Mesenchymal stem cell (in vitro differentiated cells and primary cell): ENCODE results near the gene ADAMTS18.

Source experiments
- DNase-seq: peaks from one replicate; pipeline ENCODE4 v3.0.0-alpha.2; 2013
- H2AFZ ChIP-seq: one replicate; pipeline ENCODE4 v1.6.1; 2013; ENCODE audit warnings: low read depth, mild to moderate bottlenecking, control low read depth, inconsistent platforms, low read length, moderate library complexity
- H2AK5ac ChIP-seq: 2 replicates; pipeline ENCODE4 v1.6.1; 2013; ENCODE audit warnings: low read length, moderate library complexity, mild to moderate bottlenecking, inconsistent platforms; ENCODE audit not compliant: severe bottlenecking
- H2BK120ac ChIP-seq: one replicate; pipeline ENCODE4 v1.6.1; 2013; ENCODE audit warnings: low read depth, mild to moderate bottlenecking, inconsistent platforms, low read length, moderate library complexity
- H2BK12ac ChIP-seq, 2 experiments: one replicate each; pipeline ENCODE4 v1.6.1; 2013; ENCODE audit warnings: inconsistent platforms in 2 of 2, low read length in 2 of 2, mild to moderate bottlenecking in 2 of 2, moderate library complexity in 2 of 2, control low read depth in 1 of 2
- H2BK15ac ChIP-seq: one replicate; pipeline ENCODE4 v1.6.1; 2013; ENCODE audit warnings: mild to moderate bottlenecking, low read depth, inconsistent platforms; ENCODE audit not compliant: poor library complexity, severe bottlenecking
- H2BK5ac ChIP-seq: 2 replicates; pipeline ENCODE4 v1.6.1; 2013; ENCODE audit warnings: low read depth, mild to moderate bottlenecking, low read length, control low read depth, inconsistent platforms; ENCODE audit not compliant: poor library complexity, severe bottlenecking
- H3K14ac ChIP-seq, 2 experiments: one replicate each; pipeline ENCODE4 v1.6.1; 2013; ENCODE audit warnings: inconsistent platforms in 2 of 2, low read length in 2 of 2, control low read depth in 1 of 2, mild to moderate bottlenecking in 1 of 2, moderate library complexity in 1 of 2
- H3K18ac ChIP-seq, 2 experiments: one replicate each; pipeline ENCODE4 v1.6.1; 2013; ENCODE audit warnings: inconsistent platforms in 2 of 2, low read length in 2 of 2, control low read depth in 1 of 2, low read depth in 1 of 2, mild to moderate bottlenecking in 1 of 2
- H3K23ac ChIP-seq, 2 experiments: one replicate each; pipeline ENCODE4 v1.6.1; 2013; ENCODE audit warnings: inconsistent platforms in 2 of 2, low read length in 2 of 2, mild to moderate bottlenecking in 2 of 2, moderate library complexity in 2 of 2, control low read depth in 1 of 2
- H3K27ac ChIP-seq: 2 replicates; pipeline ENCODE4 v1.5.1; 2013; ENCODE audit warnings: mild to moderate bottlenecking, moderate library complexity, low read length, control low read depth, inconsistent platforms; ENCODE audit not compliant: poor library complexity, severe bottlenecking
- H3K27me3 ChIP-seq, 2 experiments: 2 replicates each; pipeline versions ENCODE4 v1.6.1 to v1.7.0; 2013; ENCODE audit warnings: low read length in 2 of 2, mild to moderate bottlenecking in 2 of 2, moderate library complexity in 2 of 2, control low read depth in 1 of 2, inconsistent platforms in 1 of 2; ENCODE audit not compliant: control insufficient read depth in 1 of 2, insufficient read depth in 1 of 2
- H3K36me3 ChIP-seq, 2 experiments: 2 replicates each; pipeline versions ENCODE4 v1.6.1 to v1.7.0; 2013; ENCODE audit warnings: low read length in 2 of 2, control low read depth in 1 of 2, inconsistent platforms in 1 of 2, low read depth in 1 of 2, mild to moderate bottlenecking in 1 of 2; ENCODE audit not compliant: insufficient read depth in 2 of 2, control insufficient read depth in 1 of 2
- H3K4ac ChIP-seq, 2 experiments: one replicate each; pipeline ENCODE4 v1.6.1; 2013; ENCODE audit warnings: inconsistent platforms in 2 of 2, low read length in 2 of 2, mild to moderate bottlenecking in 2 of 2, moderate library complexity in 2 of 2, control low read depth in 1 of 2, low read depth in 1 of 2
- H3K4me1 ChIP-seq: 2 replicates; pipeline ENCODE4 v1.6.1; 2013; ENCODE audit warnings: low read depth, low read length, control low read depth; ENCODE audit not compliant: control insufficient read depth, insufficient read depth
- H3K4me2 ChIP-seq: 2 replicates; pipeline ENCODE4 v1.6.1; 2013; ENCODE audit warnings: low read length, mild to moderate bottlenecking, inconsistent platforms; ENCODE audit not compliant: poor library complexity, severe bottlenecking
- H3K4me3 ChIP-seq, 2 experiments: 2 replicates each; pipeline versions ENCODE4 v1.5.1 to v1.7.0; 2013; ENCODE audit warnings: low read length in 2 of 2, mild to moderate bottlenecking in 2 of 2, control low read depth in 1 of 2, low read depth in 1 of 2; ENCODE audit not compliant: insufficient read depth in 1 of 2
- H3K79me1 ChIP-seq: replicated peaks from 2 replicates; pipeline ENCODE4 v1.6.1; 2013; ENCODE audit warnings: mild to moderate bottlenecking, control low read depth, low read length, inconsistent platforms; ENCODE audit not compliant: poor library complexity, severe bottlenecking
- H3K9ac ChIP-seq: 2 replicates; pipeline ENCODE4 v1.7.0; 2013; ENCODE audit warnings: mild to moderate bottlenecking, low read length, moderate library complexity
- H3K9me3 ChIP-seq: 2 replicates; pipeline ENCODE4 v1.7.0; 2013; ENCODE audit warnings: mild to moderate bottlenecking, low read length; ENCODE audit not compliant: control insufficient read depth
- H4K8ac ChIP-seq: one replicate; pipeline ENCODE4 v1.6.1; 2013; ENCODE audit warnings: inconsistent platforms, mild to moderate bottlenecking, low read length, moderate library complexity
- H4K91ac ChIP-seq: one replicate; pipeline ENCODE4 v1.6.1; 2013; ENCODE audit warnings: mild to moderate bottlenecking, low read length, inconsistent platforms
- WGBS: methylation state at CpG from one replicate; pipeline ENCODE4 v1.1.7; 2013; ENCODE audit warnings: mixed read lengths; 5-methylcytosine and 5-hydroxymethylcytosine counted together

The ADAMTS18 gene

DNA sequence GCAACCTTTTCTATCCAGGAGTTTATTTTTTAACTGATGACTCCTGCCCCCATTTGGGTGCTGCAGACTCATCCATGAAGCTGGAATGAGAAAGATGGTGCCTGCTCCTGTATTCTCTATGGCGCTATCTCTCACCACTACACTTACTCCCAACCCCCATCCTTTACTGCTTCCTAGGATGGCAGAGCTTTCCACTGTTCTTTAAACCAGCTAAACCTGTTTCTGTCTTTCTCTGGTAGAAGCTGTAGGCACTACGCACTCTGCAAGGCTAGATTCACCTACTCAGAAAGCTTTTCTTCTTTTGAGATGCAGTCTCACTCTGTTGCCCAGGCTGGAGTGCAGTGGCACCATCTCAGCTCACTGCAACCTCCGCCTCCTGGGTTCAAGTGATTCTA lies 47.0 kb downstream of the ADAMTS18 start:
- Histone ChIP-seq H3K4ac (no peak overlapping the region), H3K27ac (no peak overlapping the region), H3K23ac (no peak overlapping the region), H2AFZ (no peak overlapping the region), H2BK12ac (no peak overlapping the region), H3K9me3 (no peaks in the 10 kb centered on the region), H3K36me3 (no peaks in the 10 kb centered on the region), H3K4me3 (no peak overlapping the region), H3K4me1 (no peaks in the 10 kb centered on the region), H2AK5ac (no peak overlapping the region), H3K4me2 (no peak overlapping the region), H4K91ac (no peak overlapping the region), H3K18ac (no peak overlapping the region), H2BK15ac (no peak overlapping the region), H2BK5ac (no peak overlapping the region), H3K27me3 (peaks cover 0 to 12% of the 10 kb centered on the region in 2 experiments), H3K79me1 (no peaks in the 10 kb centered on the region), H3K9ac (no peak overlapping the region), H2BK120ac (no peak overlapping the region), H3K14ac (no peak overlapping the region), H4K8ac (no peak overlapping the region)
- no peak for DNase-seq
- WGBS, result 91% methylated on average over 3 of the region's 3 CpGs

GRCh38 chr16:77386831-77387814 lies 47.7 kb downstream of the ADAMTS18 start:
- H4K8ac ChIP-seq, result no peak overlapping the region
- H3K23ac ChIP-seq, result no peak overlapping the region
- H3K9ac ChIP-seq, result no peak overlapping the region
- H2BK5ac ChIP-seq, result no peak overlapping the region
- no peak overlapping the region for H3K4me3 ChIP-seq
- H2AFZ ChIP-seq, result no peak overlapping the region
- no peak overlapping the region for H2AK5ac ChIP-seq
- no peak overlapping the region for H3K27ac ChIP-seq
- H3K79me1 ChIP-seq, result no peaks in the 10 kb centered on the region
- WGBS, result 96% methylated on average over 9 of the region's 9 CpGs
- no peak for DNase-seq
- no peaks in the 10 kb centered on the region for H3K36me3 ChIP-seq
- no peaks in the 10 kb centered on the region for H3K4me1 ChIP-seq
- H3K18ac ChIP-seq, result no peak overlapping the region
- no peak overlapping the region for H3K4me2 ChIP-seq
- H2BK12ac ChIP-seq, result no peak overlapping the region
- H4K91ac ChIP-seq, result no peak overlapping the region
- no peak overlapping the region for H2BK120ac ChIP-seq
- no peak overlapping the region for H3K4ac ChIP-seq
- H3K9me3 ChIP-seq, result no peaks in the 10 kb centered on the region
- peaks cover 0 to 16% of the 10 kb centered on the region in 2 experiments for H3K27me3 ChIP-seq
- no peak overlapping the region for H2BK15ac ChIP-seq
- no peak overlapping the region for H3K14ac ChIP-seq

GRCh38 chr16:77385481-77385880 lies 49.4 kb downstream of the ADAMTS18 start:
- Histone ChIP-seq H3K4ac (no peak overlapping the region), H3K18ac (no peak overlapping the region), H3K79me1 (no peaks in the 10 kb centered on the region), H2AFZ (no peak overlapping the region), H4K8ac (no peak overlapping the region), H3K4me2 (no peak overlapping the region), H3K23ac (no peak overlapping the region), H3K36me3 (no peaks in the 10 kb centered on the region), H3K14ac (no peak overlapping the region), H3K9ac (no peak overlapping the region), H2BK5ac (no peak overlapping the region), H3K27me3 (peaks cover 0 to 16% of the 10 kb centered on the region in 2 experiments), H3K4me1 (no peaks in the 10 kb centered on the region), H4K91ac (no peak overlapping the region), H2AK5ac (no peak overlapping the region), H3K9me3 (no peaks in the 10 kb centered on the region), H2BK120ac (no peak overlapping the region), H2BK12ac (no peak overlapping the region), H3K27ac (no peak overlapping the region), H3K4me3 (no peak overlapping the region), H2BK15ac (peak overlapping the region; percentile 20)
- 88% methylated on average over 3 of the region's 3 CpGs for WGBS
- DNase-seq, result no peak

DNA sequence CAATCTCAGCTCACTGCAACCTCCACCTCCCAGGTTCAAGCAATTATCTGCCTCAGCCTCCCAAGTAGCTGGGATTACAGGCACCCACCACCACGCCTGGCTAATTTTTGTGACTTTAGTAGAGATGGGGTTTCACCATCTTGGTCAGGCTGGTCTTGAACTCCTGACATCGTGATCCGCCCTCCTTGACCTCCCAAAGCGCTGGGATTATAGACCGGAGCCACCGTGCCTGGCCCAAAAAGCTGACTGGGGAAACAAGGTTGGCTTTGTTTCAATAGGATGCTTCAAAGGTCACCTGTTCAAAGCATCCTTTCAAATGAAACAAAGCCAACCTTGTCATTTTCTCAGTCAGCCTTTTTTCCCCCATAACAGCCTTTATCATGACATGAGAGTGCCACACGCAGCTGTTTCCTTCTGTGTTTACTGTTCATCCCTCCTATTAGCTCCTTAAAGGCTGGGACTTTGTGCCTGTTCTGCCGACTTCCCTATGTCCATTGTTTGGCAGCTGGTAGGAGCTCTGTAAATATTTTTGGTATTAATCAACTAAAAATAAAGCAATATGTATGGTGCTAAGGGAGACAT lies 51.1 kb downstream of the ADAMTS18 start:
- no peak overlapping the region for H2AK5ac ChIP-seq
- no peaks in the 10 kb centered on the region for H3K4me1 ChIP-seq
- no peak overlapping the region for H2BK120ac ChIP-seq
- H3K27me3 ChIP-seq, result peaks cover 0 to 16% of the 10 kb centered on the region in 2 experiments
- no peak overlapping the region for H3K4me2 ChIP-seq
- H3K9me3 ChIP-seq, result no peaks in the 10 kb centered on the region
- no peak overlapping the region for H2BK12ac ChIP-seq
- H3K4ac ChIP-seq, result no peak overlapping the region
- no peak overlapping the region for H2BK15ac ChIP-seq
- no peak overlapping the region for H3K27ac ChIP-seq
- no peaks in the 10 kb centered on the region for H3K36me3 ChIP-seq
- no peak for DNase-seq
- H4K91ac ChIP-seq, result no peak overlapping the region
- no peak overlapping the region for H3K4me3 ChIP-seq
- H3K9ac ChIP-seq, result no peak overlapping the region
- no peak overlapping the region for H3K18ac ChIP-seq
- no peak overlapping the region for H3K14ac ChIP-seq
- no peak overlapping the region for H4K8ac ChIP-seq
- no peak overlapping the region for H2AFZ ChIP-seq
- H2BK5ac ChIP-seq, result no peak overlapping the region
- H3K79me1 ChIP-seq, result no peaks in the 10 kb centered on the region
- H3K23ac ChIP-seq, result no peak overlapping the region
- WGBS, result 90% methylated on average over 7 of the region's 8 CpGs
